ENCODE data around the gene CORO1C. TPM values are rescaled to one million over a fixed set of nuclear protein-coding genes. Genes with fewer than 3 reads are reported as not detected.

CORO1C gene
- total and polyA plus RNA-seq, 9 of the 15 experiments (the other 6 are each of a cell fraction or from before 2014, with no cell fraction given), result 55.2 to 280 (median 150) TPM

DNA sequence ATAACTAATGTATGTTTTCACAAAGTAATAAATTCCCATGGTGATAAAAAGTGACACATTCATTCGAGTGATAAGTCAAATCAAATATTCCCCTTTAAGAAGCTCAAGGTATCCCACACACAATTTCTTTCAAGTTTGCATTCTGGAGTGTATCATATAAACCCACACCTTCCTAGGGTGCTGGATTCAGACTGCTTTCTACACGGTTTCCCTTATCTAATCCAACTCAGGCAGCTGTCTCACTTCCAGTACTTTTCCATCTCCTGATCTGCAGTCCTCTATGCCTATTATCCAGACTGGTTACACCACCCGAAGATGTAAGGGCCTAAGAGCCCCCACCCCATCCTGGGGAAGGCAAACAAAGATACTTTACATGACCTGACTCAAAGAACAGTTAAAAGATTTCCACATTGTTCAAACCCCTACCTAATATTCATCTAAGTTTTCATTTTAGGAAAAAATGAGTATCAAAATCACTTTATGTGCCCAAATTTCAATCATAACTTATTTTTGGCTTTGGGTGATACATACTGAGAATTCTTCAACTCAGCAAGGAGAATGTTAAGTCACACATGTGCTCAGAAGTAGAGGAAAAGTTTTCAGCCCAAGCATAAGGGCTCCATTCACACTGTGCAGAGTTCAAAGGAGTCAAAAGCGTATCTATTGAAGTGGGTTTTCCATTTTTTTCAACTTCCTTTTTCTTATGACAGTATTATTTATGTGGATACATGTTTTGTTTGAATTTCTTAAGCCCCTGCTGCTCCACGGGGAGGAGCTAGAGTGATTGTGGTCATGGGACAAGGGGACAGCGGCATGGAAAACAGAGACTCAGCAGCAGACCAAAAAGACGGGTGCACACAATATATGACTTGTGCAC lies 41.8 kb downstream of the CORO1C start (continued):
- TF ChIP-seq, protein P1, sequence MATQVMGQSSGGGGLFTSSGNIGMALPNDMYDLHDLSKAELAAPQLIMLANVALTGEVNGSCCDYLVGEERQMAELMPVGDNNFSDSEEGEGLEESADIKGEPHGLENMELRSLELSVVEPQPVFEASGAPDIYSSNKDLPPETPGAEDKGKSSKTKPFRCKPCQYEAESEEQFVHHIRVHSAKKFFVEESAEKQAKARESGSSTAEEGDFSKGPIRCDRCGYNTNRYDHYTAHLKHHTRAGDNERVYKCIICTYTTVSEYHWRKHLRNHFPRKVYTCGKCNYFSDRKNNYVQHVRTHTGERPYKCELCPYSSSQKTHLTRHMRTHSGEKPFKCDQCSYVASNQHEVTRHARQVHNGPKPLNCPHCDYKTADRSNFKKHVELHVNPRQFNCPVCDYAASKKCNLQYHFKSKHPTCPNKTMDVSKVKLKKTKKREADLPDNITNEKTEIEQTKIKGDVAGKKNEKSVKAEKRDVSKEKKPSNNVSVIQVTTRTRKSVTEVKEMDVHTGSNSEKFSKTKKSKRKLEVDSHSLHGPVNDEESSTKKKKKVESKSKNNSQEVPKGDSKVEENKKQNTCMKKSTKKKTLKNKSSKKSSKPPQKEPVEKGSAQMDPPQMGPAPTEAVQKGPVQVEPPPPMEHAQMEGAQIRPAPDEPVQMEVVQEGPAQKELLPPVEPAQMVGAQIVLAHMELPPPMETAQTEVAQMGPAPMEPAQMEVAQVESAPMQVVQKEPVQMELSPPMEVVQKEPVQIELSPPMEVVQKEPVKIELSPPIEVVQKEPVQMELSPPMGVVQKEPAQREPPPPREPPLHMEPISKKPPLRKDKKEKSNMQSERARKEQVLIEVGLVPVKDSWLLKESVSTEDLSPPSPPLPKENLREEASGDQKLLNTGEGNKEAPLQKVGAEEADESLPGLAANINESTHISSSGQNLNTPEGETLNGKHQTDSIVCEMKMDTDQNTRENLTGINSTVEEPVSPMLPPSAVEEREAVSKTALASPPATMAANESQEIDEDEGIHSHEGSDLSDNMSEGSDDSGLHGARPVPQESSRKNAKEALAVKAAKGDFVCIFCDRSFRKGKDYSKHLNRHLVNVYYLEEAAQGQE (IDR thresholded peaks at IDR 0.05; ENCODE audit: borderline replicate concordance), result peak; percentile 77; the same call in 1 of the 2 replicates
- TF ChIP-seq, protein P1 (CRISPR knock-in tag; IDR thresholded peaks at IDR 0.05; ENCODE audit: low read depth), result no peak
- TF ChIP-seq ZC3H8 (IDR thresholded peaks at IDR 0.05) (no peak), CCNT2 (IDR thresholded peaks at IDR 0.05; ENCODE audit: borderline replicate concordance, extremely low read depth, insufficient read length, low read depth, low read length) (peak; percentile 44), NR4A1 (CRISPR knock-in tag; IDR thresholded peaks at IDR 0.05) (no peak), NR4A1 (tag; IDR thresholded peaks at IDR 0.05) (peak; percentile 57; the same call in 1 of the 2 replicates), TCF3 (CRISPR knock-in tag; IDR thresholded peaks at IDR 0.05) (peak; percentile 92), MEIS2 (IDR thresholded peaks at IDR 0.05; ENCODE audit: partially characterized antibody) (peak; percentile 99), GATA2 (CRISPR knock-in tag; IDR thresholded peaks at IDR 0.05) (peak; percentile 70), NONO (IDR thresholded peaks at IDR 0.05; ENCODE audit: low read depth in 2 of 2, low read length in 1 of 2) (peak in 1 of 2 experiments; percentile 56; a peak in 1 of 4 replicates)
- TF ChIP-seq, protein P2, sequence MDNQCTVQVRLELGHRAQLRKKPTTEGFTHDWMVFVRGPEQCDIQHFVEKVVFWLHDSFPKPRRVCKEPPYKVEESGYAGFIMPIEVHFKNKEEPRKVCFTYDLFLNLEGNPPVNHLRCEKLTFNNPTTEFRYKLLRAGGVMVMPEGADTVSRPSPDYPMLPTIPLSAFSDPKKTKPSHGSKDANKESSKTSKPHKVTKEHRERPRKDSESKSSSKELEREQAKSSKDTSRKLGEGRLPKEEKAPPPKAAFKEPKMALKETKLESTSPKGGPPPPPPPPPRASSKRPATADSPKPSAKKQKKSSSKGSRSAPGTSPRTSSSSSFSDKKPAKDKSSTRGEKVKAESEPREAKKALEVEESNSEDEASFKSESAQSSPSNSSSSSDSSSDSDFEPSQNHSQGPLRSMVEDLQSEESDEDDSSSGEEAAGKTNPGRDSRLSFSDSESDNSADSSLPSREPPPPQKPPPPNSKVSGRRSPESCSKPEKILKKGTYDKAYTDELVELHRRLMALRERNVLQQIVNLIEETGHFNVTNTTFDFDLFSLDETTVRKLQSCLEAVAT (IDR thresholded peaks at IDR 0.05), result no peak; a peak in 1 of 4 replicates
- TF ChIP-seq, protein P3, sequence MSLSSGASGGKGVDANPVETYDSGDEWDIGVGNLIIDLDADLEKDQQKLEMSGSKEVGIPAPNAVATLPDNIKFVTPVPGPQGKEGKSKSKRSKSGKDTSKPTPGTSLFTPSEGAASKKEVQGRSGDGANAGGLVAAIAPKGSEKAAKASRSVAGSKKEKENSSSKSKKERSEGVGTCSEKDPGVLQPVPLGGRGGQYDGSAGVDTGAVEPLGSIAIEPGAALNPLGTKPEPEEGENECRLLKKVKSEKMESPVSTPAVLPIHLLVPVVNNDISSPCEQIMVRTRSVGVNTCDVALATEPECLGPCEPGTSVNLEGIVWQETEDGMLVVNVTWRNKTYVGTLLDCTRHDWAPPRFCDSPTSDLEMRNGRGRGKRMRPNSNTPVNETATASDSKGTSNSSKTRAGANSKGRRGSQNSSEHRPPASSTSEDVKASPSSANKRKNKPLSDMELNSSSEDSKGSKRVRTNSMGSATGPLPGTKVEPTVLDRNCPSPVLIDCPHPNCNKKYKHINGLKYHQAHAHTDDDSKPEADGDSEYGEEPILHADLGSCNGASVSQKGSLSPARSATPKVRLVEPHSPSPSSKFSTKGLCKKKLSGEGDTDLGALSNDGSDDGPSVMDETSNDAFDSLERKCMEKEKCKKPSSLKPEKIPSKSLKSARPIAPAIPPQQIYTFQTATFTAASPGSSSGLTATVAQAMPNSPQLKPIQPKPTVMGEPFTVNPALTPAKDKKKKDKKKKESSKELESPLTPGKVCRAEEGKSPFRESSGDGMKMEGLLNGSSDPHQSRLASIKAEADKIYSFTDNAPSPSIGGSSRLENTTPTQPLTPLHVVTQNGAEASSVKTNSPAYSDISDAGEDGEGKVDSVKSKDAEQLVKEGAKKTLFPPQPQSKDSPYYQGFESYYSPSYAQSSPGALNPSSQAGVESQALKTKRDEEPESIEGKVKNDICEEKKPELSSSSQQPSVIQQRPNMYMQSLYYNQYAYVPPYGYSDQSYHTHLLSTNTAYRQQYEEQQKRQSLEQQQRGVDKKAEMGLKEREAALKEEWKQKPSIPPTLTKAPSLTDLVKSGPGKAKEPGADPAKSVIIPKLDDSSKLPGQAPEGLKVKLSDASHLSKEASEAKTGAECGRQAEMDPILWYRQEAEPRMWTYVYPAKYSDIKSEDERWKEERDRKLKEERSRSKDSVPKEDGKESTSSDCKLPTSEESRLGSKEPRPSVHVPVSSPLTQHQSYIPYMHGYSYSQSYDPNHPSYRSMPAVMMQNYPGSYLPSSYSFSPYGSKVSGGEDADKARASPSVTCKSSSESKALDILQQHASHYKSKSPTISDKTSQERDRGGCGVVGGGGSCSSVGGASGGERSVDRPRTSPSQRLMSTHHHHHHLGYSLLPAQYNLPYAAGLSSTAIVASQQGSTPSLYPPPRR (CRISPR knock-in tag; IDR thresholded peaks at IDR 0.05; ENCODE audit: borderline replicate concordance), result no peak
